Smooth muscle cell of the umbilical artery (primary cell): ENCODE data around the gene LLGL2. TPM values are rescaled to one million over a fixed set of nuclear protein-coding genes. Genes with fewer than 3 reads are reported as not detected.

Experiments used
- total RNA-seq: library from RNA; depleted of rRNA; stranded (reverse); fragments of >200 nt; gene quantifications from 2 replicates; pipeline ENCODE4 v1.2.3, GENCODE V29; 2014

Gene LLGL2
- 0.74 and 1.2 TPM in 2 replicates for total RNA-seq

GRCh38 chr17:75524970-75525805 lies at the start of gene LLGL2:
TSS of gene LLGL2 (plus strand) at chr17:75525697. CDS start at chr17:75543427, 17,730 bp downstream.

GRCh38 chr17:75515496-75516254 lies 9.8 kb upstream of the LLGL2 start, which contains the start of gene CASKIN2:
TSS of gene CASKIN2 (minus strand) at chr17:75515537. CDS start at chr17:75513804, 1,733 bp downstream.

GRCh38 chr17:75516255-75516618 lies 9.3 kb upstream of the LLGL2 start, which contains the start of gene TSEN54:
TSS of gene TSEN54 (plus strand) at chr17:75516528. CDS start at chr17:75516561, 33 bp downstream.

GRCh38 chr17:75587675-75588595 lies 62.4 kb downstream of the LLGL2 start, which contains the start of gene MYO15B:
TSS of gene MYO15B (plus strand) at chr17:75587800. CDS start at chr17:75588058, 258 bp downstream.

Other genes with a start within 250 kb of the LLGL2 start
- gene SLC25A19, start 236.3 kb upstream of the LLGL2 start, total RNA-seq = 4.8 and 8.6 TPM in 2 replicates
- gene GRB2, start 120.0 kb upstream of the LLGL2 start, total RNA-seq = 83.1 and 102 TPM in 2 replicates
- 39.2 and 69.2 TPM in 2 replicates for gene TMEM94, start 69.1 kb upstream of the LLGL2 start, total RNA-seq
- gene CASKIN2, start 10.2 kb upstream of the LLGL2 start, total RNA-seq = 6.5 and 11.2 TPM in 2 replicates
- 11.6 and 17.8 TPM in 2 replicates for gene TSEN54, start 9.2 kb upstream of the LLGL2 start, total RNA-seq
- gene MYO15B, start 62.1 kb downstream of the LLGL2 start, total RNA-seq = 3.3 and 4.2 TPM in 2 replicates
- gene SMIM5, start 107.7 kb downstream of the LLGL2 start, total RNA-seq = not detected in 2 replicates
- 16.0 and 19.9 TPM in 2 replicates for gene RECQL5, start 141.5 kb downstream of the LLGL2 start, total RNA-seq
- gene SAP30BP, start 141.6 kb downstream of the LLGL2 start, total RNA-seq = 41.9 and 72.0 TPM in 2 replicates
- 0.09 and 0.30 TPM in 2 replicates for gene ITGB4, start 195.8 kb downstream of the LLGL2 start, total RNA-seq
- gene GALK1, start 239.5 kb downstream of the LLGL2 start, total RNA-seq = 22.2 and 27.9 TPM in 2 replicates